MCF 10A (cell line): ENCODE measurements around the gene WWTR1. TPM values are rescaled to one million over a fixed set of nuclear protein-coding genes. Genes with fewer than 3 reads are reported as not detected.

Experiments
- BruUV-seq: library from RNA; stranded (reverse); fragments of 400-500 nt; replicated peaks from 2 replicates; lab custom pipeline; 2021; lab: Mats Ljungman, UMichigan
- CTCF ChIA-PET: fragments of 300-600 bp; sonication (Branson Sonifier 250); formaldehyde crosslinking; extraction: SDS; loops from one replicate; lab custom pipeline; 2021; ENCODE audit warnings: antibody characterized with exemption, inconsistent platforms; lab: Yijun Ruan, JAX
- POLR2A ChIA-PET: fragments of 300-600, 350-650 bp; sonication (Branson Sonifier 250); formaldehyde crosslinking; extraction: SDS; loops from one replicate; lab custom pipeline; 2020; ENCODE audit warnings: antibody characterized with exemption, inconsistent platforms; lab: Yijun Ruan, JAX
- DNase-seq: peaks from one replicate; pipeline ENCODE4 v3.0.0-alpha.2; 2018; ENCODE audit not compliant: unreplicated experiment
- H3K27ac Mint-ChIP-seq: one replicate; pipeline ENCODE4 v1.8.0; 2022; ENCODE audit warnings: mild to moderate bottlenecking, low read depth, mixed read lengths; ENCODE audit not compliant: unreplicated experiment
- H3K27me3 Mint-ChIP-seq: one replicate; pipeline ENCODE4 v1.8.0; 2022; ENCODE audit warnings: mixed read lengths; ENCODE audit not compliant: insufficient read depth, unreplicated experiment
- H3K36me3 Mint-ChIP-seq: one replicate; pipeline ENCODE4 v1.8.0; 2022; ENCODE audit warnings: mild to moderate bottlenecking, moderate library complexity, mixed read lengths; ENCODE audit not compliant: insufficient read depth, unreplicated experiment
- H3K4me1 Mint-ChIP-seq: one replicate; pipeline ENCODE4 v1.8.0; 2022; ENCODE audit warnings: mixed read lengths; ENCODE audit not compliant: insufficient read depth, unreplicated experiment
- H3K4me3 Mint-ChIP-seq: one replicate; pipeline ENCODE4 v1.8.0; 2022; ENCODE audit warnings: mild to moderate bottlenecking, moderate library complexity, mixed read lengths; ENCODE audit not compliant: unreplicated experiment
- H3K9me3 Mint-ChIP-seq: one replicate; pipeline ENCODE4 v1.8.0; 2022; ENCODE audit warnings: mixed read lengths; ENCODE audit not compliant: unreplicated experiment
- intact Hi-C: fragments of 100-400 bp; cut with micrococcal nuclease; formaldehyde crosslinking; loops from 2 replicates; pipeline ENCODE4 v1.14.1; 2022
- total RNA-seq: library from RNA; stranded (reverse); gene quantifications from 2 replicates; pipeline ENCODE4 v1.2.3, GENCODE V29; 2022
- TF ChIP-seq, protein P1 (sequence below): fragments of 200-600 bp; IDR thresholded peaks from one replicate; pipeline ENCODE4 v1.8.0; 2022; ENCODE audit warnings: antibody characterized with exemption, mild to moderate bottlenecking; ENCODE audit not compliant: unreplicated experiment

Gene WWTR1
- total RNA-seq, 1 experiment from 2014 or later, result 52.9 TPM

DNA sequence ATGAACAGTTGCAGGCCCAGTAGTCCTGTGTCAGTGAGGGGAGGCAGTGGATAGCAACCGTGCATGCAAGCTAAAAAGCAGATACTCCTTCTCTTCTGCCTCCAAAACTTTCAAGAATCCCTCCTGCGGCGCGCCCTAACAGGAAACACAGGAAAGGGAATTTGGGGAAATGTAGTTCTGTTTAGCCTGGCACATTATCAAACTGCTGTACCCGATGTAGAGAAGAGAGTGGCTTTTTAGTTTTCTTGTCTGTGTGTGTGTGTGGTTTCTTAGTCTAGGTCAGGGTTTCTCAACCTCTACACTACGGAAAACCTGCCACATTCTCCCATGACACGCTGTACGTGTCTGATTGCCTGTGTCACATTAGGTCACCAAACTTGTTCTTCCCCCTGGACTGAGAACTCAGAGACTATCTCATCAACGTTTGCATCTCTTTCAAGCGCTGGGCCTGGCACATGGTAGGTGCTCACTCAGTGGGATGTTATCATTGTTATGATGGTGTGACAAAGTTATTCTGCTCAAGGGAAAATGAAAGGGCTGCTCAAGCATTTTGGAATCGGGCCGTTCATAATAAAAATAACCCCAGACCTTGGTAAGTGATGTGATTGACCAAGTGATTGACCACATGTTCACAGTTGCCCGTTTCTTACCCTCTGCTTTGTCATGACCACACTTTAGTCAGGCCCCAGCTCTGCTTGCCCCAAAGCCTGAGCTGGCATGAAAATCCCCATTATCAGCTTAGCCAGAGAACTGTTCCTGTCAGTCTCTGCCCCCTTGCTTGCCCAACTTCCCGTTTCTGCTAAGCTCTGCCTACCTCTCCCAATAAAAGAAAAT lies 150.1 kb downstream of the WWTR1 start:
- CTCF ChIA-PET, result interaction anchor here (0.8 to 1.0 kb wide), 2 partner anchors 14 to 23 kb away, joined by 3 read pairs; no protein-coding TSS in a partner anchor
- DNase-seq, result peak; percentile 44
- peaks cover 7% of the 10 kb centered on the region for H3K36me3 Mint-ChIP-seq
- intact Hi-C loops, result no loop called here
- POLR2A ChIA-PET, result interaction anchor here (0.7 to 1.5 kb wide), 2 partner anchors 10 to 245 kb away, joined by 3 to 4 read pairs; partner anchors contain the start of gene COMMD2
- H3K4me1 Mint-ChIP-seq, result peaks cover 29% of the 10 kb centered on the region
- no TSS peak for BruUV-seq
- peak overlapping the region; percentile 76 for H3K27ac Mint-ChIP-seq
- TF ChIP-seq, protein P1, sequence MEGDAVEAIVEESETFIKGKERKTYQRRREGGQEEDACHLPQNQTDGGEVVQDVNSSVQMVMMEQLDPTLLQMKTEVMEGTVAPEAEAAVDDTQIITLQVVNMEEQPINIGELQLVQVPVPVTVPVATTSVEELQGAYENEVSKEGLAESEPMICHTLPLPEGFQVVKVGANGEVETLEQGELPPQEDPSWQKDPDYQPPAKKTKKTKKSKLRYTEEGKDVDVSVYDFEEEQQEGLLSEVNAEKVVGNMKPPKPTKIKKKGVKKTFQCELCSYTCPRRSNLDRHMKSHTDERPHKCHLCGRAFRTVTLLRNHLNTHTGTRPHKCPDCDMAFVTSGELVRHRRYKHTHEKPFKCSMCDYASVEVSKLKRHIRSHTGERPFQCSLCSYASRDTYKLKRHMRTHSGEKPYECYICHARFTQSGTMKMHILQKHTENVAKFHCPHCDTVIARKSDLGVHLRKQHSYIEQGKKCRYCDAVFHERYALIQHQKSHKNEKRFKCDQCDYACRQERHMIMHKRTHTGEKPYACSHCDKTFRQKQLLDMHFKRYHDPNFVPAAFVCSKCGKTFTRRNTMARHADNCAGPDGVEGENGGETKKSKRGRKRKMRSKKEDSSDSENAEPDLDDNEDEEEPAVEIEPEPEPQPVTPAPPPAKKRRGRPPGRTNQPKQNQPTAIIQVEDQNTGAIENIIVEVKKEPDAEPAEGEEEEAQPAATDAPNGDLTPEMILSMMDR, result no peak
- no peaks in the 10 kb centered on the region for H3K9me3 Mint-ChIP-seq
- no peak overlapping the region for H3K4me3 Mint-ChIP-seq
- H3K27me3 Mint-ChIP-seq, result no peaks in the 10 kb centered on the region

DNA sequence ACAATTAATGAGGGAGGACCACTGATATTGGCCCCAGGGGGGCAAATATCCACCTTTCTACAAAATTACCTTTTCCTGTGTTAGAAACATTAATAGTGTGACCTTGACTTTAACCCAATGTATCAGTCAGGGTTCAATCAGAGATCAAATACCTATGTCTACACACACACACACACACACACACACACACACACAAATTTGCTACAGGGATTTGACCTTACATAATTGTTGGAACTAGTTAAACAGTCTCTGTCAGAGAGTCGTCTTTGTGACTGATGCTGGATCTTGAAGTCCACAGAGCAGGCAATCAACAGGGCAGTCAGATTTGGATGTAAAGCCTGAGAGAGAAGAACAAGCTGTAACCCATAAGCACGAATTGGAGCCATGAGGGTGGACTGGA lies 150.9 kb downstream of the WWTR1 start:
- ChIA-PET CTCF (interaction anchor here (0.8 to 1.3 kb wide), 3 partner anchors 12 to 24 kb away, joined by 3 to 6 read pairs (median 3); no protein-coding TSS in a partner anchor), POLR2A (interaction anchor here (1.5 kb wide), 1 partner anchor 246 kb away, joined by 4 read pairs; the partner anchor contains the start of gene COMMD2)
- Mint-ChIP-seq H3K27me3 (no peaks in the 10 kb centered on the region), H3K9me3 (no peaks in the 10 kb centered on the region), H3K36me3 (peaks cover 7% of the 10 kb centered on the region), H3K27ac (no peak overlapping the region), H3K4me1 (peaks cover 21% of the 10 kb centered on the region), H3K4me3 (no peak overlapping the region)
- TF ChIP-seq, protein P1, result no peak
- BruUV-seq, result no TSS peak
- intact Hi-C loops, result no loop called here
- DNase-seq, result no peak

DNA sequence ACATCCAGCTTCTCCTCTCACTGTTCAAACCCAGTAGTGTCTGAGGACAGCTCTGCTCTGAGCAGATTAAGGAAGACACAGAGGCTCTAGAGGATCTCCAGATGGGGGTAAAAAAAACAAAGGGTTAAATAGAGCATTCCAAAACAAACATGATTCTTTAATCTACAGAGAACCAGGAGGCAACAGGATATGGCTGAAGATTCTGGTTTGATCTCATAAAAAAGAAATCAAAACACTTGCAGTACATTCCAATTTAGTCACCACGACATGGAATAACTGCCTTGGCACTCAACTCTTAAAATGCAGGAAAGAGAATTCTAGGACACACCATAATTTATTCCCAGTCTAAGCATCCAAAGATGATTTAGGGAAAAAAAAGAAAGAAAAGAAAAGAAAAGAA lies 151.3 kb downstream of the WWTR1 start:
- Mint-ChIP-seq H3K27ac (peak overlapping the region; percentile 6), H3K9me3 (no peaks in the 10 kb centered on the region), H3K36me3 (peaks cover 7% of the 10 kb centered on the region), H3K4me3 (no peak overlapping the region), H3K4me1 (peaks cover 21% of the 10 kb centered on the region), H3K27me3 (no peaks in the 10 kb centered on the region)
- no peak for DNase-seq
- ChIA-PET POLR2A (interaction anchor here (0.8 kb wide), 1 partner anchor 149 kb away, joined by 3 read pairs; no protein-coding TSS in a partner anchor), CTCF (interaction anchor here (1.0 to 1.6 kb wide), 4 partner anchors 9 to 25 kb away, joined by 3 to 6 read pairs (median 4); no protein-coding TSS in a partner anchor)
- intact Hi-C loops, result no loop called here
- TF ChIP-seq, protein P1, result no peak
- BruUV-seq, result no TSS peak

DNA sequence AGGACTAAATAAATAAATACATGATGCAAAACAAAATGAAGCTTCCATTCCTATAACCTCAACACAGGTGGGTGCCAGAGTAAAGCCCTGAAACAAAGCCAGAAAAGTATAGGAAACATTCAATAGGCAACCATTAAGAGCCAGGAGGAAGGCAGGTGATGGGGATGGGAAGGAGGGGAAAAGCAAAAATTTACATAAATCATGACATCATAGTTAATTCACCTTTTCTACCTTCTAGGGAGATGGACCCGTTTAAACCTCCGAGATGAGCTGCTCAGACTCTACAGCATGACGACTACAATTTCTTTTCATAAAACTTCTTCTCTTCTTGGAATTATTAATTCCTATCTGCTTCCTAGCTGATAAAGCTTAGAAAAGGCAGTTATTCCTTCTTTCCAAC lies 155.4 kb downstream of the WWTR1 start:
- POLR2A ChIA-PET, result interaction anchor here (0.6 to 0.8 kb wide), 3 partner anchors 17 to 68 kb away, joined by 3 to 5 read pairs (median 3); no protein-coding TSS in a partner anchor
- no peak for DNase-seq
- H3K27me3 Mint-ChIP-seq, result no peaks in the 10 kb centered on the region
- TF ChIP-seq, protein P1, result no peak
- no peak overlapping the region for H3K27ac Mint-ChIP-seq
- H3K4me1 Mint-ChIP-seq, result peaks cover 11% of the 10 kb centered on the region
- intact Hi-C loops, result no loop called here
- H3K36me3 Mint-ChIP-seq, result no peaks in the 10 kb centered on the region
- BruUV-seq, result no TSS peak
- H3K4me3 Mint-ChIP-seq, result no peak overlapping the region
- CTCF ChIA-PET, result interaction anchor here (0.6 to 2.7 kb wide), 8 partner anchors 9 to 554 kb away, joined by 3 to 14 read pairs (median 6); no protein-coding TSS in a partner anchor
- no peaks in the 10 kb centered on the region for H3K9me3 Mint-ChIP-seq
